Breast epithelium (tissue), 4 donors: ENCODE data around the gene ADAMTSL3. TPM values are rescaled to one million over a fixed set of nuclear protein-coding genes. Genes with fewer than 3 reads are reported as not detected.

Source experiments
- DNase-seq, 2 donors: peaks; one replicate each; pipeline ENCODE4 v3.0.0-alpha.2; 2019; ENCODE audit warnings: low spot score in 2 of 2
- H3K27ac ChIP-seq, 2 donors: fragments of 200-600 bp; sonication (generic) in 1 of 2; one replicate each; pipeline ENCODE4 v1.5.1; 2016 to 2019; ENCODE audit warnings: mild to moderate bottlenecking in 1 of 2
- H3K27me3 ChIP-seq, 2 donors: fragments of 200-600 bp; sonication (generic) in 1 of 2; one replicate each; pipeline versions ENCODE4 v1.5.1 to v1.6.0; 2017 to 2019; ENCODE audit warnings: control low read depth in 1 of 2, mild to moderate bottlenecking in 1 of 2
- H3K36me3 ChIP-seq: fragments of 200-600 bp; one replicate; pipeline ENCODE4 v1.5.1; 2019
- H3K4me1 ChIP-seq, 2 donors: fragments of 200-600 bp; sonication (generic); one replicate each; pipeline ENCODE4 v1.5.1; 2016 to 2019; ENCODE audit warnings: control low read depth in 1 of 2
- H3K4me3 ChIP-seq, 3 donors: fragments of 200-600 bp; sonication (generic); 1 replicate in 2 of 3; 2 replicates in 1 of 3; pipeline ENCODE4 v1.5.1; 2016 to 2019; ENCODE audit warnings: mild to moderate bottlenecking in 3 of 3, moderate library complexity in 2 of 3
- H3K9me3 ChIP-seq, 2 donors: fragments of 200-600 bp; sonication (generic) in 1 of 2; one replicate each; pipeline ENCODE4 v1.5.1; 2016 to 2019; ENCODE audit warnings: control low read depth in 1 of 2
- CTCF ChIP-seq, 3 donors: fragments of 450-650 bp; IDR thresholded peaks; one replicate each; pipeline ENCODE4 v1.5.1; 2016 to 2017; ENCODE audit warnings: antibody characterized with exemption in 3 of 3, mild to moderate bottlenecking in 3 of 3, moderate library complexity in 3 of 3
- POLR2A ChIP-seq: fragments of 450-650 bp; IDR thresholded peaks from one replicate; pipeline ENCODE4 v1.6.1; 2016; ENCODE audit warnings: antibody characterized with exemption, mild to moderate bottlenecking, moderate library complexity
- POLR2AphosphoS5 ChIP-seq, 3 donors: sonication (generic); formaldehyde crosslinking; IDR thresholded peaks; one replicate each; pipeline ENCODE4 v1.6.1; 2017; ENCODE audit warnings: antibody characterized with exemption in 3 of 3
- intact Hi-C: fragments of 100-400 bp; cut with DNase I; formaldehyde crosslinking; loops from one replicate; pipeline ENCODE4 v1.15.1; 2023; ENCODE audit warnings: low total_unique reads
- total RNA-seq, 3 donors: library from RNA; depleted of rRNA; stranded (reverse); fragments of >200 nt; gene quantifications; one replicate each; pipeline ENCODE4 v1.1.0, GENCODE V29; 2016

ADAMTSL3 gene
- total RNA-seq, 3 donors from 2014 or later, result 1.8 to 3.9 (median 2.7) TPM

- Histone ChIP-seq H3K9me3 (no peaks in the 10 kb centered on the region), H3K27ac (no peak overlapping the region), H3K27me3 (peaks cover 0 to 28% of the 10 kb centered on the region in 2 donors), H3K4me3 (no peak overlapping the region), H3K4me1 (no peaks in the 10 kb centered on the region), H3K36me3 (no peaks in the 10 kb centered on the region)
- no peak for DNase-seq
- intact Hi-C loops, result no loop called here
- TF ChIP-seq POLR2AphosphoS5 (IDR thresholded peaks at IDR 0.05) (no peak), POLR2A (no peak), CTCF (IDR thresholded peaks at IDR 0.05) (no peak)
These were observed 2.4 kb upstream of the ADAMTSL3 start for GRCh38 chr15:83651541-83651940.

GRCh38 chr15:83652626-83653204, 1.2 kb upstream of the ADAMTSL3 start:
- intact Hi-C loops, result no loop called here
- TF ChIP-seq POLR2A, result no peak
- TF ChIP-seq POLR2AphosphoS5 (IDR thresholded peaks at IDR 0.05), result no peak
- no peak for TF ChIP-seq CTCF (IDR thresholded peaks at IDR 0.05)
- Histone ChIP-seq H3K9me3 (no peaks in the 10 kb centered on the region), H3K4me1 (no peaks in the 10 kb centered on the region), H3K27me3 (peaks cover 0 to 28% of the 10 kb centered on the region in 2 donors), H3K36me3 (no peaks in the 10 kb centered on the region), H3K27ac (no peak overlapping the region), H3K4me3 (no peak overlapping the region)
- no peak for DNase-seq

GRCh38 chr15:83653288-83653638, 660 bp upstream of the ADAMTSL3 start:
- intact Hi-C loops, result no loop called here
- H3K27ac ChIP-seq, result peak overlapping the region in 1 of 2 donors; percentile 59

GRCh38 chr15:83654379-83655236, 685 bp downstream of the ADAMTSL3 start:
- H3K27ac ChIP-seq, result peak overlapping the region in 1 of 2 donors; percentile 59
- no peaks in the 10 kb centered on the region for H3K4me1 ChIP-seq
- DNase-seq, result no peak
- no peaks in the 10 kb centered on the region for H3K9me3 ChIP-seq
- H3K4me3 ChIP-seq, result peak overlapping the region; percentile 32 to 66 (median 48)
- intact Hi-C loops, result no loop called here
- H3K27me3 ChIP-seq, result peaks cover 0 to 28% of the 10 kb centered on the region in 2 donors
- TF ChIP-seq CTCF (IDR thresholded peaks at IDR 0.05) (no peak), POLR2AphosphoS5 (IDR thresholded peaks at IDR 0.05) (no peak), POLR2A (no peak)
- H3K36me3 ChIP-seq, result no peaks in the 10 kb centered on the region

More at GRCh38 chr15:83653288-83653638, 660 bp upstream of the ADAMTSL3 start:
- H3K27me3 ChIP-seq, result peaks cover 0 to 28% of the 10 kb centered on the region in 2 donors
- no peak for DNase-seq
- H3K4me3 ChIP-seq, result peak overlapping the region in 2 of 3 donors; percentile 48 to 66
- no peaks in the 10 kb centered on the region for H3K4me1 ChIP-seq
- H3K36me3 ChIP-seq, result no peaks in the 10 kb centered on the region
- no peaks in the 10 kb centered on the region for H3K9me3 ChIP-seq
- TF ChIP-seq POLR2AphosphoS5 (IDR thresholded peaks at IDR 0.05) (no peak), CTCF (IDR thresholded peaks at IDR 0.05) (no peak), POLR2A (no peak)

- Histone ChIP-seq H3K27ac (no peak overlapping the region), H3K4me1 (no peaks in the 10 kb centered on the region), H3K27me3 (peaks cover 0 to 28% of the 10 kb centered on the region in 2 donors), H3K9me3 (no peaks in the 10 kb centered on the region), H3K36me3 (no peaks in the 10 kb centered on the region), H3K4me3 (peak overlapping the region in 1 of 3 donors; percentile 66)
- intact Hi-C loops, result no loop called here
- no peak for DNase-seq
- no peak for TF ChIP-seq POLR2AphosphoS5 (IDR thresholded peaks at IDR 0.05)
These were observed 1.3 kb downstream of the ADAMTSL3 start for GRCh38 chr15:83655237-83655616.
